ENCODE measurements around the gene ALKBH2. TPM values are rescaled to one million over a fixed set of nuclear protein-coding genes. Genes with fewer than 3 reads are reported as not detected.
"Not testable (repeated sequence)": the region's sequence is repeated elsewhere in the genome, so short reads cannot be mapped to it uniquely, and the experiment has no call there.

ALKBH2 gene
- total RNA-seq, 1 experiment from 2014 or later = 32.7 TPM

- peak; percentile 89 for DNase-seq (ENCODE audit: low read depth, low spot score)
- in situ Hi-C loops (cut with HindIII; ENCODE audit: low pct_unique_long_range_greater_than_20kb, low sequenced_read_pairs) = no loop called here
These were observed 40.6 kb downstream of the ALKBH2 start, which contains the start of gene USP30 for GRCh38 chr12:109052414-109053323. Gene USP30, plus strand, starts transcription at chr12:109052576. Its CDS starts 103 bp downstream, at chr12:109052679.

GRCh38 chr12:109052097-109052413 lies 41.2 kb downstream of the ALKBH2 start:
- no peak for DNase-seq (ENCODE audit: low read depth, low spot score)
- in situ Hi-C loops (cut with HindIII; ENCODE audit: low pct_unique_long_range_greater_than_20kb, low sequenced_read_pairs) = no loop called here

GRCh38 chr12:109049794-109050193 lies 43.5 kb downstream of the ALKBH2 start:
- in situ Hi-C loops (cut with HindIII; ENCODE audit: low pct_unique_long_range_greater_than_20kb, low sequenced_read_pairs); DNase-seq (ENCODE audit: low read depth, low spot score): not testable (repeated sequence)

GRCh38 chr12:109048706-109049105 lies 44.6 kb downstream of the ALKBH2 start:
- in situ Hi-C loops (cut with HindIII; ENCODE audit: low pct_unique_long_range_greater_than_20kb, low sequenced_read_pairs) = not testable (repeated sequence)
- peak; percentile 39 for DNase-seq (ENCODE audit: low read depth, low spot score)

GRCh38 chr12:109047081-109047805 lies 46.0 kb downstream of the ALKBH2 start:
- in situ Hi-C loops (cut with HindIII; ENCODE audit: low pct_unique_long_range_greater_than_20kb, low sequenced_read_pairs) = no loop called here
- no peak for DNase-seq (ENCODE audit: low read depth, low spot score)

- in situ Hi-C loops (cut with HindIII; ENCODE audit: low pct_unique_long_range_greater_than_20kb, low sequenced_read_pairs) = no loop called here
- DNase-seq (ENCODE audit: low read depth, low spot score) = no peak
These were observed 49.0 kb downstream of the ALKBH2 start for GRCh38 chr12:109044241-109044640.

Small RNA genes within 50 kb of the gene (small RNA-seq; reads per million reads assigned to genes)
- gene RNA5SP372 = 0 to 0.43 reads per million in 2 experiments

Other genes with a start within 250 kb of the ALKBH2 start
- gene SSH1, start 235.9 kb downstream of the ALKBH2 start, total RNA-seq (2014; rRNA removed; shearing (Covaris generic)) = 51.8 and 52.6 TPM in 2 replicates
- gene DAO, start 213.4 kb downstream of the ALKBH2 start, total RNA-seq (2014; rRNA removed; shearing (Covaris generic)) = not detected in 2 replicates
- 0.05 TPM in 1 of 2 replicates, not detected in the other for gene SVOP, start 72.4 kb downstream of the ALKBH2 start, total RNA-seq (2014; rRNA removed; shearing (Covaris generic))
- gene USP30, start 40.9 kb downstream of the ALKBH2 start, total RNA-seq (2014; rRNA removed; shearing (Covaris generic)) = 11.8 and 16.2 TPM in 2 replicates
- gene UNG, start 4.1 kb upstream of the ALKBH2 start, total RNA-seq (2014; rRNA removed; shearing (Covaris generic)) = 35.3 and 35.4 TPM in 2 replicates
- 5.9 and 6.9 TPM in 2 replicates for gene ACACB, start 23.1 kb upstream of the ALKBH2 start, total RNA-seq (2014; rRNA removed; shearing (Covaris generic))
- not detected in 2 replicates for gene FOXN4, start 215.8 kb upstream of the ALKBH2 start, total RNA-seq (2014; rRNA removed; shearing (Covaris generic))